RWPE2 (cell line): Measurements from ENCODE around the gene CFAP43.
A peak's percentile ranks its signal among the peaks of the same experiment; 100 is the strongest.

Source experiments
- ATAC-seq: fragments of 200-7000 bp; cut with Tn5 transposase; 3 replicates; pipeline ENCODE4 v1.9.1; 2021; ENCODE audit warnings: low read depth
- DNase-seq: peaks from one replicate; pipeline ENCODE4 v3.0.0-alpha.2; 2020; ENCODE audit warnings: low spot score
- H3K27ac ChIP-seq: fragments of 450-650 bp; 2 replicates; pipeline ENCODE4 v1.5.1; 2017; ENCODE audit warnings: mild to moderate bottlenecking; ENCODE audit not compliant: poor library complexity, severe bottlenecking
- H3K27me3 ChIP-seq: fragments of 250-450 bp; sonication (Bioruptor Pico); 2 replicates; pipeline ENCODE4 v1.5.1; 2021; ENCODE audit warnings: mild to moderate bottlenecking, moderate library complexity; ENCODE audit not compliant: insufficient read depth, poor library complexity, severe bottlenecking
- H3K36me3 ChIP-seq: fragments of 250-450 bp; sonication (Bioruptor Pico); 2 replicates; pipeline ENCODE4 v1.5.1; 2020; ENCODE audit warnings: low read depth, mild to moderate bottlenecking, moderate library complexity
- H3K4me1 ChIP-seq: fragments of 250-450 bp; sonication (Bioruptor Pico); 2 replicates; pipeline ENCODE4 v1.5.1; 2021; ENCODE audit warnings: mild to moderate bottlenecking, moderate library complexity; ENCODE audit not compliant: insufficient read depth, poor library complexity, severe bottlenecking
- H3K4me3 ChIP-seq: fragments of 250-450 bp; sonication (Bioruptor Pico); 2 replicates; pipeline ENCODE4 v1.5.1; 2021; ENCODE audit warnings: mild to moderate bottlenecking, moderate library complexity; ENCODE audit not compliant: severe bottlenecking
- H3K9me3 ChIP-seq: fragments of 250-450 bp; sonication (Bioruptor Pico); 2 replicates; pipeline ENCODE4 v1.5.1; 2021; ENCODE audit warnings: mild to moderate bottlenecking, moderate library complexity; ENCODE audit not compliant: severe bottlenecking
- TF ChIP-seq, protein P1 (sequence below): fragments of 450-650 bp; IDR thresholded peaks from one replicate; pipeline ENCODE4 v1.5.1; 2017; ENCODE audit warnings: mild to moderate bottlenecking, moderate library complexity; ENCODE audit not compliant: poor library complexity, severe bottlenecking

The CFAP43 gene

DNA sequence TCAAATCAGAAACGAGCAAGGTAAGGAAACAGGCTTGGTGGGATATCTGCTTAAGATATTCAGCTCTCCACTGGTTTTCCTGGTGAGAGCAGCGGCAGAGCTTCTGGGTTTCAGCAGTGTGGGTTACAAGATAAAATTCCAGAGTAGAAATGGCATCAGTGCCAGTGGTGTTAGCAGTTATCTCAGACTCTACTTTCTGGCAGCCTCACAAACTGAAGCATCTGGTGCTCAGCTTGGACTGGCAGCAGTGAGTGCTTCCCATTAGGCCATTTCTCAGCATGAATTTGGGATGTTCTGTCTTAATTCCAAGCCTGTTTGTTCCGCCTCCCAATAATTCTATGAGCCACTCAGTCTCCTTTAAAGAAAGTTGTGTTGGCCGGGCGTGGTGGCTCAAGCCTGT lies 29.9 kb upstream of the CFAP43 start:
- ATAC-seq (no peak), DNase-seq (no peak)
- peak overlapping the region; percentile 90 for H3K27ac ChIP-seq
- no peaks in the 10 kb centered on the region for H3K27me3 ChIP-seq
- no peak overlapping the region for H3K4me3 ChIP-seq
- TF ChIP-seq, protein P1, sequence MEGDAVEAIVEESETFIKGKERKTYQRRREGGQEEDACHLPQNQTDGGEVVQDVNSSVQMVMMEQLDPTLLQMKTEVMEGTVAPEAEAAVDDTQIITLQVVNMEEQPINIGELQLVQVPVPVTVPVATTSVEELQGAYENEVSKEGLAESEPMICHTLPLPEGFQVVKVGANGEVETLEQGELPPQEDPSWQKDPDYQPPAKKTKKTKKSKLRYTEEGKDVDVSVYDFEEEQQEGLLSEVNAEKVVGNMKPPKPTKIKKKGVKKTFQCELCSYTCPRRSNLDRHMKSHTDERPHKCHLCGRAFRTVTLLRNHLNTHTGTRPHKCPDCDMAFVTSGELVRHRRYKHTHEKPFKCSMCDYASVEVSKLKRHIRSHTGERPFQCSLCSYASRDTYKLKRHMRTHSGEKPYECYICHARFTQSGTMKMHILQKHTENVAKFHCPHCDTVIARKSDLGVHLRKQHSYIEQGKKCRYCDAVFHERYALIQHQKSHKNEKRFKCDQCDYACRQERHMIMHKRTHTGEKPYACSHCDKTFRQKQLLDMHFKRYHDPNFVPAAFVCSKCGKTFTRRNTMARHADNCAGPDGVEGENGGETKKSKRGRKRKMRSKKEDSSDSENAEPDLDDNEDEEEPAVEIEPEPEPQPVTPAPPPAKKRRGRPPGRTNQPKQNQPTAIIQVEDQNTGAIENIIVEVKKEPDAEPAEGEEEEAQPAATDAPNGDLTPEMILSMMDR: no peak
- peaks cover 39% of the 10 kb centered on the region for H3K4me1 ChIP-seq
- H3K9me3 ChIP-seq: no peaks in the 10 kb centered on the region
- peaks cover 97% of the 10 kb centered on the region for H3K36me3 ChIP-seq

DNA sequence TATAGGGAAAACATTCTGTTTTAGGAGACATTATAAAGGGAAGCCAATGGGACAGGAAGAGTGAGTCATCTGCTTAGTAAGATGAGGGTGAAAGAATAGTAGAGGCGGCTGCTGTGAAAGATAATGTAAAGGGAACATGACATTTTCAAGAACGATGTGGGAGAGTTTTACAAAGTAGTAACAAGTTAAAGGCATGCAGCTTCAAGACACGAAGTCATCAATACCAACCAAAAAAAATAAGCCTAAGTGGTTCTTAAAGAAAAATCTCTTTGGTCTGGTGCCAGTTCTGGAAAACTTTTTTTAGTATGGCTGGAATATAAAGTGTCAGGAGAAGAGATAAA lies 28.6 kb upstream of the CFAP43 start:
- TF ChIP-seq, protein P1: no peak
- Histone ChIP-seq H3K27me3 (no peaks in the 10 kb centered on the region), H3K4me1 (peaks cover 52% of the 10 kb centered on the region), H3K9me3 (no peaks in the 10 kb centered on the region), H3K27ac (peak overlapping the region; percentile 90), H3K4me3 (no peak overlapping the region), H3K36me3 (peaks cover 94% of the 10 kb centered on the region)
- DNase-seq: no peak
- peak; percentile 81 for ATAC-seq

DNA sequence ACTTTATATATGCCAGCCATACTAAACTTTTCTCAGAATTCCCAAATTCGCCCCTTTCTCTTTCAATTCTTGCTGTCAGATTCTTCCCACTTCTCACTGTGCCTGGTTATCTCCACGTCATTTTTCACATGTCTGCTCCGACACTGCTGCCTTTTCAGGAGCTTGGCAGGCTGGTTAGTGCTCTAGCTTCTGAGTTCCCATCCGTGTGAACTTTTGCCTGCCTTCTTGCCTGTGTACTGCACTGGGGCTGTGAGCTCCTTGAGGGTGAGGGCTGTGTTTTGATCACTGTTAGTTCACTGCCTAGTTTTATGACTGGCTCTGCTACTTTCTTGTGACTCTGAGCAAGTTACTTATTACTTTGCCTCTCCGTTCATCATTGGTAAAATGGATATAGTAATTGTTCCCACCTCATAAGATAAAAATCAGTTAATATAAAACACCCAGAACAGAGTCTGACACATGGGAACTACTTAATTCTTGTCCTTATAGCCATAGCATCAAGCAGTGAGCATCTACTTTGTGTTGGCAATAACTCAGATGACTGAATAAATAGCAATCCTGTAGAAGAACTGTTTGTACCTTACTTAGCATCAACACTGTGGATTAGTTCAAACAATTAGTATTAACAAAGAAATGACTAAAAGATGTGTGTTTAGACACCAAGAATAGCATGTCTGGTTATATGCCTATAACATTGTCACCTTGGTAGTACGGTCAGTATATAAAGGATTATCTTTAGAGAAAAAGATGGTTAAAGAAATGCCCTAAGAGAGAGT lies 28.0 kb upstream of the CFAP43 start:
- peak overlapping the region; percentile 90 for H3K27ac ChIP-seq
- DNase-seq: no peak
- H3K9me3 ChIP-seq: no peaks in the 10 kb centered on the region
- H3K4me3 ChIP-seq: no peak overlapping the region
- H3K4me1 ChIP-seq: peaks cover 52% of the 10 kb centered on the region
- H3K36me3 ChIP-seq: peaks cover 88% of the 10 kb centered on the region
- TF ChIP-seq, protein P1: no peak
- H3K27me3 ChIP-seq: no peaks in the 10 kb centered on the region
- peak; percentile 19; the same call in 2 of the 3 replicates for ATAC-seq

DNA sequence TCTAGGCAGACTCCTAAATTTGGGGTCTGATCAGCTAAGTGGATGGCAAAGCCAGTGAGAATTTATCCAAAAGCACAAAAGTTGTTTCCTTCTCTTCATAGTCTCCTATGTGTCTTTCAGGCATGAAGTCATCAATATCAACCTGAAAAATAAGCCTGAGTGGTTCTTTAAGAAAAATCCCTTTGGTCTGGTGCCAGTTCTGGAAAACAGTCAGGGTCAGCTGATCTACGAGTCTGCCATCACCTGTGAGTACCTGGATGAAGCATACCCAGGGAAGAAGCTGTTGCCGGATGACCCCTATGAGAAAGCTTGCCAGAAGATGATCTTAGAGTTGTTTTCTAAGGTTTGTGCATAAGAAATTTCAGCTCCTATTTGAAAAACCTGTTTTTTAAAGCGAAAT lies 27.3 kb upstream of the CFAP43 start:
- no peak overlapping the region for H3K4me3 ChIP-seq
- TF ChIP-seq, protein P1: no peak
- H3K9me3 ChIP-seq: no peaks in the 10 kb centered on the region
- peaks cover 52% of the 10 kb centered on the region for H3K4me1 ChIP-seq
- H3K27ac ChIP-seq: peak overlapping the region; percentile 90
- no peaks in the 10 kb centered on the region for H3K27me3 ChIP-seq
- ATAC-seq: 0 out of 3 replicates have a peak, but pooled peaks have one; percentile 9
- H3K36me3 ChIP-seq: peaks cover 83% of the 10 kb centered on the region
- DNase-seq: no peak

DNA sequence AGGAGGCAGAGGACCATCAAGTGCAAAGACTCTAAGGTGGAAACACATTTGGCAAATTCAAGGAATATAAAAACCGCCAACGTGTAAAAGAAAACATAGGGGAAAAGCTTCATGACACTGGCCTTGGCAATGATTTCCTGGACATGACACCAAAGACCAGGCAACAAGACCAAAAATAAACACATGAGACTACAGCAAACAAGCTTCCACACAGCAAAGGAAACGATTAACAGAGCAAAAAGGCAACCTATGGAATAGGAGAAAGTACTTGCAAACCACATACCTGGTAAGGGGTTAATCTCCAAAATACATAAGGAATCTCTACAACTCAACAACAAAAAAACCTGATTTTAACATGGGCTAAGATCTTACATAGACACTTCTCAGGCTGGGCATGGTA lies 26.0 kb upstream of the CFAP43 start:
- peaks cover 56% of the 10 kb centered on the region for H3K4me1 ChIP-seq
- no peak overlapping the region for H3K4me3 ChIP-seq
- H3K36me3 ChIP-seq: peaks cover 70% of the 10 kb centered on the region
- peak overlapping the region; percentile 90 for H3K27ac ChIP-seq
- DNase-seq: no peak
- no peaks in the 10 kb centered on the region for H3K9me3 ChIP-seq
- no peak for ATAC-seq
- TF ChIP-seq, protein P1: no peak
- H3K27me3 ChIP-seq: no peaks in the 10 kb centered on the region
